H9 (cell line): ENCODE results near the gene AMN. TPM values are rescaled to one million over a fixed set of nuclear protein-coding genes. Genes with fewer than 3 reads are reported as not detected.

Experiments
- DNase-seq: peaks from one replicate; pipeline ENCODE4 v3.0.0-alpha.2; 2017
- H2AFZ ChIP-seq: one replicate; pipeline ENCODE4 v1.6.1; 2013; ENCODE audit warnings: mild to moderate bottlenecking, low read length, control low read depth, moderate library complexity
- H2AK5ac ChIP-seq: 2 replicates; pipeline ENCODE4 v1.6.1; 2013; ENCODE audit warnings: low read length, control low read depth, mixed read lengths; ENCODE audit not compliant: insufficient read length
- H2BK120ac ChIP-seq: one replicate; pipeline ENCODE4 v1.6.1; 2013; ENCODE audit warnings: low read depth, mild to moderate bottlenecking, low read length, control low read depth, inconsistent platforms; ENCODE audit not compliant: poor library complexity, severe bottlenecking
- H2BK12ac ChIP-seq: 2 replicates; pipeline ENCODE4 v1.6.1; 2013; ENCODE audit warnings: low read length, control low read depth, mixed read lengths, low read depth; ENCODE audit not compliant: insufficient read length
- H2BK15ac ChIP-seq: 2 replicates; pipeline ENCODE4 v1.6.1; 2013; ENCODE audit warnings: low read depth, low read length, control low read depth
- H2BK20ac ChIP-seq: one replicate; pipeline ENCODE4 v1.6.1; 2013; ENCODE audit warnings: low read depth, mild to moderate bottlenecking, low read length, control low read depth, inconsistent platforms; ENCODE audit not compliant: poor library complexity, severe bottlenecking
- H2BK5ac ChIP-seq: 2 replicates; pipeline ENCODE4 v1.6.1; 2013; ENCODE audit warnings: low read length, control low read depth, mixed read lengths; ENCODE audit not compliant: insufficient read length
- H3K14ac ChIP-seq: 2 replicates; pipeline ENCODE4 v1.6.1; 2013; ENCODE audit warnings: low read length, control low read depth; ENCODE audit not compliant: insufficient read depth
- H3K18ac ChIP-seq: 2 replicates; pipeline ENCODE4 v1.6.1; 2013; ENCODE audit warnings: low read depth, mild to moderate bottlenecking, mixed read lengths, low read length, control low read depth; ENCODE audit not compliant: insufficient read length
- H3K23ac ChIP-seq: 2 replicates; pipeline ENCODE4 v1.6.1; 2013; ENCODE audit warnings: low read length, control low read depth, mixed read lengths, low read depth; ENCODE audit not compliant: insufficient read length
- H3K23me2 ChIP-seq: 2 replicates; pipeline ENCODE4 v1.6.1; 2013; ENCODE audit warnings: low read depth, mild to moderate bottlenecking, mixed read lengths, low read length, control low read depth; ENCODE audit not compliant: insufficient read length, poor library complexity, severe bottlenecking
- H3K27ac ChIP-seq: 2 replicates; pipeline ENCODE4 v1.5.1; 2013; ENCODE audit warnings: low read length, control low read depth, mixed read lengths, low read depth; ENCODE audit not compliant: insufficient read length
- H3K27me3 ChIP-seq: 2 replicates; pipeline ENCODE4 v1.6.1; 2013; ENCODE audit warnings: low read length, control low read depth, inconsistent platforms; ENCODE audit not compliant: insufficient read depth
- H3K4ac ChIP-seq: 2 replicates; pipeline ENCODE4 v1.6.1; 2013; ENCODE audit warnings: low read depth, mild to moderate bottlenecking, control low read depth, inconsistent platforms, low read length, moderate library complexity
- H3K4me1 ChIP-seq: 2 replicates; pipeline ENCODE4 v1.6.1; 2013; ENCODE audit warnings: low read length, control low read depth, inconsistent platforms; ENCODE audit not compliant: insufficient read depth
- H3K4me2 ChIP-seq: 2 replicates; pipeline ENCODE4 v1.6.1; 2013; ENCODE audit warnings: low read length, control low read depth, mixed read lengths; ENCODE audit not compliant: insufficient read length, insufficient read depth
- H3K56ac ChIP-seq: 2 replicates; pipeline ENCODE4 v1.6.1; 2013; ENCODE audit warnings: low read depth, mild to moderate bottlenecking, mixed read lengths, low read length, control low read depth; ENCODE audit not compliant: insufficient read length
- H3K79me1 ChIP-seq: 2 replicates; pipeline ENCODE4 v1.6.1; 2013; ENCODE audit warnings: low read depth, mild to moderate bottlenecking, moderate library complexity, low read length, control low read depth, inconsistent platforms; ENCODE audit not compliant: insufficient read depth, poor library complexity, severe bottlenecking
- H3K79me2 ChIP-seq: 2 replicates; pipeline ENCODE4 v1.6.1; 2013; ENCODE audit warnings: low read length, control low read depth, inconsistent platforms; ENCODE audit not compliant: insufficient read depth
- H3K9ac ChIP-seq: 2 replicates; pipeline ENCODE4 v1.6.1; 2013; ENCODE audit warnings: low read length, control low read depth, mixed read lengths; ENCODE audit not compliant: insufficient read length; ENCODE audit errors: extremely low read depth
- H3K9me3 ChIP-seq: one replicate; pipeline ENCODE4 v1.6.1; 2013; ENCODE audit warnings: low read depth, low read length, inconsistent platforms; ENCODE audit not compliant: control insufficient read depth
- H3T11ph ChIP-seq: one replicate; pipeline ENCODE4 v1.6.1; 2013; ENCODE audit warnings: mild to moderate bottlenecking, low read length, control low read depth, inconsistent platforms
- H4K20me1 ChIP-seq: one replicate; pipeline ENCODE4 v1.6.1; 2013; ENCODE audit not compliant: control insufficient read depth, insufficient read length, insufficient read depth
- H4K5ac ChIP-seq: 2 replicates; pipeline ENCODE4 v1.6.1; 2013; ENCODE audit warnings: low read depth, mild to moderate bottlenecking, mixed read lengths, low read length, control low read depth; ENCODE audit not compliant: insufficient read length
- H4K8ac ChIP-seq: replicated peaks from 2 replicates; pipeline ENCODE4 v1.6.1; 2013; ENCODE audit warnings: low read length, control low read depth, mixed read lengths, low read depth; ENCODE audit not compliant: insufficient read length
- H4K91ac ChIP-seq: 2 replicates; pipeline ENCODE4 v1.6.1; 2013; ENCODE audit warnings: low read depth, mild to moderate bottlenecking, moderate library complexity, mixed read lengths, low read length, control low read depth; ENCODE audit not compliant: insufficient read length
- H3K27ac Mint-ChIP-seq, 3 experiments: 2 replicates in 2 of 3; 3 replicates in 1 of 3; pipeline ENCODE4 v1.8.0; 2020 to 2021; ENCODE audit warnings: mixed read lengths in 3 of 3, mild to moderate bottlenecking in 1 of 3, moderate library complexity in 1 of 3
- H3K27me3 Mint-ChIP-seq: 2 replicates; pipeline ENCODE4 v1.8.0; 2021; ENCODE audit warnings: low read depth, mild to moderate bottlenecking, moderate library complexity, mixed read lengths
- H3K36me3 Mint-ChIP-seq, 3 experiments: 2 replicates in 2 of 3; 3 replicates in 1 of 3; pipeline ENCODE4 v1.8.0; 2020 to 2021; ENCODE audit warnings: low read depth in 3 of 3, mixed read lengths in 3 of 3; ENCODE audit not compliant: insufficient read depth in 1 of 3
- H3K4me1 Mint-ChIP-seq, 2 experiments: 2 replicates each; pipeline ENCODE4 v1.8.0; 2020; ENCODE audit warnings: mixed read lengths in 2 of 2
- H3K4me3 Mint-ChIP-seq, 2 experiments: 2 replicates in 1 of 2; 3 replicates in 1 of 2; pipeline ENCODE4 v1.8.0; 2020 to 2021; ENCODE audit warnings: mild to moderate bottlenecking in 2 of 2, mixed read lengths in 2 of 2, moderate library complexity in 1 of 2
- H3K9me3 Mint-ChIP-seq, 2 experiments: 2 replicates in 1 of 2; 3 replicates in 1 of 2; pipeline ENCODE4 v1.8.0; 2020; ENCODE audit warnings: mild to moderate bottlenecking in 2 of 2, mixed read lengths in 2 of 2, moderate library complexity in 1 of 2
- WGBS: extraction: QIAGEN DNeasy Blood & Tissue Kit; methylation state at CpG from one replicate; pipeline ENCODE4 v1.1.7; 2013; ENCODE audit warnings: missing lambda C conversion rate, low lambda C conversion rate, mixed read lengths; ENCODE audit not compliant: insufficient read length; ENCODE audit errors: extremely low coverage; 5-methylcytosine and 5-hydroxymethylcytosine counted together
- total RNA-seq: library from RNA; stranded (reverse); gene quantifications from 2 replicates; pipeline ENCODE4 v1.2.1, GENCODE V29; 2021
- TF ChIP-seq, protein P1 (sequence below): fragments of 200-600 bp; sonication (generic); conservative IDR thresholded peaks from 3 replicates; pipeline ENCODE4 v1.8.0; 2021; ENCODE audit warnings: antibody characterized with exemption, mild to moderate bottlenecking

AMN gene
- total RNA-seq, 1 experiment from 2014 or later, result 1.9 TPM

DNA sequence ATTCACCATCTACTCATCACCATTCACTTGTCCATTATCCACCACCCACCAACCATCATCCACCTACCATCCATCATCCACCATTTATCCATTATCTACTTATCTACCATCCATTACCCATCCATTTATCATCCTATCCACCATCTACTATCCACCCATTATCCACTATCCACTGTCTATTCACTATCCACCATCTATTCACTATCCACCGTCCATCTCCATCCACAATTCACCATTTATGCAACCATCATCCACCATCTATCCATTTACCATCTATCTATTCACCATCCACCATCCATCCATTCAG, 1.5 kb upstream of the AMN start:
- H2BK12ac ChIP-seq, result no peak overlapping the region
- H4K5ac ChIP-seq, result no peak overlapping the region
- no peak overlapping the region for H3K14ac ChIP-seq
- H4K91ac ChIP-seq, result no peak overlapping the region
- H2BK120ac ChIP-seq, result no peak overlapping the region
- H3K56ac ChIP-seq, result no peak overlapping the region
- H3K4me3 Mint-ChIP-seq, result no peak overlapping the region
- no peak overlapping the region for H3T11ph ChIP-seq
- no peak overlapping the region for H3K27ac Mint-ChIP-seq
- H3K4me1 Mint-ChIP-seq, result peaks cover 7 to 8% of the 10 kb centered on the region in 2 experiments
- no peaks in the 10 kb centered on the region for H3K79me1 ChIP-seq
- no peaks in the 10 kb centered on the region for H3K23me2 ChIP-seq
- peaks cover 5% of the 10 kb centered on the region for H3K27me3 Mint-ChIP-seq
- 92% methylated on average over 1 of the region's 1 CpG for WGBS
- TF ChIP-seq, protein P1, sequence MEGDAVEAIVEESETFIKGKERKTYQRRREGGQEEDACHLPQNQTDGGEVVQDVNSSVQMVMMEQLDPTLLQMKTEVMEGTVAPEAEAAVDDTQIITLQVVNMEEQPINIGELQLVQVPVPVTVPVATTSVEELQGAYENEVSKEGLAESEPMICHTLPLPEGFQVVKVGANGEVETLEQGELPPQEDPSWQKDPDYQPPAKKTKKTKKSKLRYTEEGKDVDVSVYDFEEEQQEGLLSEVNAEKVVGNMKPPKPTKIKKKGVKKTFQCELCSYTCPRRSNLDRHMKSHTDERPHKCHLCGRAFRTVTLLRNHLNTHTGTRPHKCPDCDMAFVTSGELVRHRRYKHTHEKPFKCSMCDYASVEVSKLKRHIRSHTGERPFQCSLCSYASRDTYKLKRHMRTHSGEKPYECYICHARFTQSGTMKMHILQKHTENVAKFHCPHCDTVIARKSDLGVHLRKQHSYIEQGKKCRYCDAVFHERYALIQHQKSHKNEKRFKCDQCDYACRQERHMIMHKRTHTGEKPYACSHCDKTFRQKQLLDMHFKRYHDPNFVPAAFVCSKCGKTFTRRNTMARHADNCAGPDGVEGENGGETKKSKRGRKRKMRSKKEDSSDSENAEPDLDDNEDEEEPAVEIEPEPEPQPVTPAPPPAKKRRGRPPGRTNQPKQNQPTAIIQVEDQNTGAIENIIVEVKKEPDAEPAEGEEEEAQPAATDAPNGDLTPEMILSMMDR, result no peak
- no peak overlapping the region for H3K18ac ChIP-seq
- no peak overlapping the region for H2AK5ac ChIP-seq
- H3K9me3 ChIP-seq, result no peaks in the 10 kb centered on the region
- no peaks in the 10 kb centered on the region for H3K79me2 ChIP-seq
- no peak overlapping the region for H2BK20ac ChIP-seq
- no peaks in the 10 kb centered on the region for H3K4me1 ChIP-seq
- no peaks in the 10 kb centered on the region for H3K36me3 Mint-ChIP-seq
- no peak overlapping the region for H2BK5ac ChIP-seq
- H3K27me3 ChIP-seq, result peaks cover 23% of the 10 kb centered on the region
- H4K20me1 ChIP-seq, result peaks cover 3% of the 10 kb centered on the region
- H3K23ac ChIP-seq, result no peak overlapping the region
- H3K9ac ChIP-seq, result no peak overlapping the region
- no peak overlapping the region for H2AFZ ChIP-seq
- no peak overlapping the region for H2BK15ac ChIP-seq
- H3K27ac ChIP-seq, result no peak overlapping the region
- no peak overlapping the region for H3K4me2 ChIP-seq
- no peaks in the 10 kb centered on the region for H3K9me3 Mint-ChIP-seq
- no peak overlapping the region for H3K4ac ChIP-seq
- no peak for DNase-seq
- H4K8ac ChIP-seq, result no peak overlapping the region
